ENCODE measurements around the gene TMEM123.

GRCh38 chr11:102431404-102431803 is 21.2 kb downstream of the TMEM123 start:
- TF ChIP-seq CTCF (conservative IDR thresholded peaks at IDR 0.05; ENCODE audit: low read depth, low read length): no peak
- no peak for TF ChIP-seq EZH2 (IDR thresholded peaks at IDR 0.05; ENCODE audit: borderline replicate concordance, low read depth, low read length, poor library complexity, severe bottlenecking)

Data from A673 (cell line).